GM18517 (cell line): ENCODE results near the gene HECTD4.
A peak's percentile ranks its signal among the peaks of the same experiment; 100 is the strongest.

Experiments used
- ATAC-seq: cut with Tn5 transposase; IDR thresholded peaks from one replicate; pipeline ENCODE4 v1.9.1; 2021; ENCODE audit warnings: mild to moderate bottlenecking, moderate library complexity; ENCODE audit not compliant: unreplicated experiment

The HECTD4 gene

DNA sequence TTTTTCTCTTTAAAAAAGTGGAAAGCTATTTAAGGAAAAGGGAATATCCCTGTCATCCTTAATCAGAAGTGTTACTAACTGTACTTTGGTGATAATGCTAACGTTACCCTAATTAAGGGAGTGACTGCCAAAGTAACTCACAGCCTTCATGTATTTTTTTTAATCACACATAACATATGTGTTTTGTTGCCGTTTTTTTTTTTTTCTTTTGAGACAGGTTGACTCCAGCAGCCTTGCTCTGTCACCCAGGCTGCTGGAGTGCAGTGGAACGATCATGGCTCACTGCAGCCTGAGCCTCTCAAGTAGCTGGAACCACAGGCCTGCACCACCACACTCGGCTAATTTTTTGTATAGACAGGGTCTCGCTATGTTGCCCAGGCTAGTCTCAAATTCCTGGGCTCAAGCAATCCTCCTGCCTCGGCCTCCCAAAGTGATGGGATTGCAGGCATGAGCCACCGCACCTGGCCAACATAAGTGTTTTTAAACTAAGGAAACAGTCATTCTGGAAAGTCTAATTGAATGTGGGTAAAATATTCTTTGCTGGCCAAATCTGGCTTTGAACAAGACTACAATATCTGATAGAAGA lies 56.5 kb downstream of the HECTD4 start:
- no peak for ATAC-seq

DNA sequence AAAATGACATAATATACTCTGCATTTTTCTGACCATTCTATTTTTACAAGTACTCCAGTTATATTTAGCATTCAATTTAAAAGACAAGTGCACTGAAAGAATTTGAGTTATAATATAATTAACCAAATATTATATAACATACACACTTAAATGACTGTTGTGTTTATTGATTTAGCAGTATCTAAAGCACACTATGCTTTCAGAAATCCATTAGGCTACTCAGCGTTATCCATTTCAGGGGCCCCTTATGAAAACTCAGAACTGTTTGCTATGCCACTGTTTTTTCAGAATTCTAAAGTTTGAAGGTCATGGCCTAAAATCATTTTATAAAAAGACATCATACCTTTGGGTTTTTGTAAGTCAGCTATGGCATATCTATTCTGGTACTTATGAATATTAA lies 57.1 kb downstream of the HECTD4 start:
- ATAC-seq, result no peak

DNA sequence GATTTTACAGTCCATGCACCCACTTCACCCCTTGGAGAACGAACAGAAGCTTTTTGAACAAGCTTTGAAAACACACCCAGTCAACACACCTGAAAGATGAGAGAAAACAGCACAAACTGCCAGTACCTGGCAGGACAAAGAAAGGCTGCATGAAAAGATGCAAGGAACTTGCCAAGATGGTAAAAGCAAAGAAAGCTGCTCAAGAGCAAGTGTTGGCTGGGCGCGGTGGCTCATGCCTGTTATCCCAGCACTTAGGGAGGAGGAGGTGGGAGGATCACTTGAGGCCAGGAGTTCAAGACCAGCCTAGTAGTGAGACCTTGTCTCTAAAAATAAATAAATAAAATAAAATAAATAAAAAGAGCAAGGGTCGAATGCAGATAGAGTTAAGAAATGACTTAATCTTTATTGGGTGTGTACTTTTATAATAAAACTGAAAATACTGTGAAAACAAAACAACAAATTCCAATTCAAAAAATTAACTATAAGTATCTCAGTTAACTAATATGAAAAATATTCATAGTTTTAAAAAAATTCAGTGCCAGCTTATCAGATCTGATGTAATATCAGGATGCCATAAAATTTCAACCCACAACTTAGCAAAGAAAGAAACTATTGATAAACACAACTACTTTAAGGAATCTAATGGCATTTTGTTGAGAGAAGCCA lies 59.2 kb downstream of the HECTD4 start:
- ATAC-seq, result no peak

DNA sequence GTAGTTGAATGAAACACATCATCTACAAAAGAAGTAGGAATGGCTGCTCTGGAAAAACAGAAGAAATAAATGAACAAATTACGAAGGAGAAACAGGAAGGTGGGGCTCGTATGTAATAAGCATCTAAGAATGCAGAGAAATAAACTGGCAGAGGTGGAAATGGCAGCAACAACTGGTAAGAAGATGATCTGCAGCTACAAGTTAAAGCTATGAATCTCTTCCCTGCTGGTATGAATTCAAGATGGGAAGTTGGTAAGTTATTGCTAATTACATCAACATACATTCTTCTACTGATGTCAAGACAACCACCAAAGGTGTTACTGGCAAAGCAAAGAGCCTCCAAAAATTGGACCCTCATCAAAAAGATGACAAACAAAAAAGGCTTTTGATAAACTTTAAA lies 59.8 kb downstream of the HECTD4 start:
- ATAC-seq, result no peak

DNA sequence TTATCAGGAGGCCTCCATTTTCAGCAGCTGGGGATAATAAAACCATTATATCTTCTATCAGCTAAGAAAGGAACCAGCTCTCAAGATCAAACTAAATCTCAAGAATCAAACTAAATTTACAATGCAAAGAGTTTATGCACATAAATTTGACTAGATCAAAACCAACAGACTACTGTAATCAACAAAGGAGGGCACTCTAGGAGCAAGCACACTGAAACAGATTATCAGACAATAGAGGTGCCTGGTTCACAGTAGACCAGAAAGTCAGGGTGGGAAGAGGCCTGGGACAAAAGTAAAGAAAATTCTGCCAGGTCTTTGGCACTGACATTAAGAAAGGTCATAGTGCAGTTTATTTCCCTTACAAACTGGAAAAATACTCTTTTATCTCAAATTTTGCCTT lies 61.0 kb downstream of the HECTD4 start:
- no peak for ATAC-seq

DNA sequence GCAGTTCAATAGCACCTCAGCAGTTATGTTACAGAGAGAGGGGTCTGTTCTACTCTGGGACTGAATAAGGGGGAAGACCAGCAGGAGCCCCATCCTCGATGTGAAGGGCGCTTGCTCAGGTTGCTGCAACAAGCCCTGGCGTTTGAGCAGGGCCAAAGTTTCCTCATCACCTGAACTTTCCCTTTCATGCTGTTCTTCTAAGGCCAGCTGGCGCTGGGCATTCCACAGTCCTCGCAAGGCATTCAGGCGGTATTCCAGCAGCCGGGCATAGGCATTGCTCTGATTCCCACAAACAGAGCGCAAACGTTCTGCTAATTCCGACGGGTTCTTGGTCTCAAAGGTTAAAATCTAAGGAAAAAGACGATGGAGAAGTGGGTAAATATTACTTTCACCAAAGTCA lies 62.8 kb downstream of the HECTD4 start:
- no peak for ATAC-seq

DNA sequence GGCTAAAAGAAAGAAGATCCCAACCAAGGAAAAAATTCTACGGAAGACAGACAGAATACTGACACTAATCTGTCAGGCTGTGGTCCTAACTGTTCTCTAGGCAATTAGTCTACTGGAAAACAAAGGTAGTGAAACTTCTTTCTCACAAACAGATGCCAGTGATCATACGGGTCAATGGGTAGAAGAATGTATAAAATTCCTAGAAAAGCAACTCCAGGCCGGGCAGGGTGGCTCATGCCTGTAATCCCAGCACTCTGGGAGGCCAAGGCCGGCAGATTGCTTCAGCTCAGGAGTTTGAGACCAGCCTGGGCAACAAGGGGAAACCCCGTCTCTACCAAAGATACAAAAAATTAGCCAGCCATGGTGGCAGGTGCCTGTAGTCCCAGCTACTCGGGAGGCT lies 64.8 kb downstream of the HECTD4 start:
- ATAC-seq, result no peak

DNA sequence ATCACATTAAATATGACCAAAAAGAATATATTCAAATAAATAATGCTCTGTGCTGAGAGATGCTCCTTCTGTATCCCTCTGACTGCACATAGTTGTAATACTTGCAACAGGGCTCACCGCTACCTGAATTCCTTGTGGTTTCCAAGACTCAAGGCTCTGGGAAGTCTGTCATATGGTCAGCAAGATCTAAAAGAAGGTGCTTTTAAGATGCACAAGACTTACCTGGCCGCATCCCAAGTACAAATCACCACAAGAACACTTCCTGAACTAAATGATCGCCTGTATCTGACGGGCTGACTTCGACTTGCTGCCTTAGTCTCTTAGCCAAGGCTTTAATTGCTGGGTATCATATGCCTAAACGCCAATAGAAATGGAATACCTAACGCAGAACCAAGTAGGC lies 67.2 kb downstream of the HECTD4 start:
- no peak for ATAC-seq

DNA sequence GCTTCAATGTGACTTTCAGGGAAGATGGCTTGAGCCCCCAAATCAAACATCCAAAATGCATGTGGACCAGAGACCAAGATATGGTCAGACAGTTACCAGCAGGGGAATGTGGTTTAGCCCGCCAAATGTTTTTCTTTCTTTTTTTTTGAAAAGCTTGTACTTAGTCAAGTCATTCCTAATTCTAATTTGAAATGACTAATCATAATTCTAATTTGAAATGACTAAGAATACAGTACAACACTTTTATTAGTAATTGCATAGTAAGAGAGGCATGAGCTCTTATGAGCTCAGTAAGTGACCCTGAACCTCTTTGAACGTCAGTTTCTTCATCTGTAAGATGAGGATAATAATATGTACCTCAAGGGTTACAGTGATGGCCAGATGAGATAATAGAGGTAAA lies 72.4 kb downstream of the HECTD4 start:
- ATAC-seq, result no peak

DNA sequence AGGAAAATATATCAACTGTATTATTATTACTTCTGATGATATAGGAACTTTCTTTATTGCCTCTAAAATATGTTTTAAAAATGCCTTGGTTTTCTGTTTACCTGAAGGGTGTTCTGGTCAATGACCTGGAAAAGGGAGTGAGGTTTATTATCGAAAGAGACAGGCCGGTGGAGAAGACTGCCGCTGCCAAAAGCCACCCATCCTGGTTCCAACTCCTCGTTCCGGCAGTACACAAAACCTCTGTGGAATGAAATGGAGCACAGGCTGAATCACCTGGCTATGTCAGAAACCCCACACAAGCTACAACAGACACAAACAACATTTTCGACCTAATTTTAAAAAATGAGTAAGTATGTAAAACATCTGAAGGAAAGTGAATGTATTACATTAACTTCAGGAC lies 73.6 kb downstream of the HECTD4 start:
- no peak for ATAC-seq

DNA sequence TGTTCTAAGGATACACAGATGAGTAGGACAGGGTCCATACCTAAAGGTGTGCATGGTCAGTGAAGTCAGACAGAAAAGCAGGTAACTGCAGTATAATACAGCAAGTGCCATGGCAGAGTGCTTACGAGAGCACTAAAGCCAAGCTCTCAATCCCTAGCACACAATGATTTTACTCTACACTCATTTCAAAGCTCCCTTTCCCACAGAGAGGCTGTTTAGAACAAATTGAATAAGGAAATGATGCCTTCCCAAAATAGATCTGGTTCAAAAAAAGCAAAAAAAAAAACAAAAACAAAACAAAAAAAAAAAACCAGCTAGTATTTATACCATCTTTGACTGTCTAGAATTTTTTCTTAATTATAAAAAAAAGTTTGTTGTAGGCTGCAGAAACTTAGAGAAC lies 74.1 kb downstream of the HECTD4 start:
- ATAC-seq, result no peak

DNA sequence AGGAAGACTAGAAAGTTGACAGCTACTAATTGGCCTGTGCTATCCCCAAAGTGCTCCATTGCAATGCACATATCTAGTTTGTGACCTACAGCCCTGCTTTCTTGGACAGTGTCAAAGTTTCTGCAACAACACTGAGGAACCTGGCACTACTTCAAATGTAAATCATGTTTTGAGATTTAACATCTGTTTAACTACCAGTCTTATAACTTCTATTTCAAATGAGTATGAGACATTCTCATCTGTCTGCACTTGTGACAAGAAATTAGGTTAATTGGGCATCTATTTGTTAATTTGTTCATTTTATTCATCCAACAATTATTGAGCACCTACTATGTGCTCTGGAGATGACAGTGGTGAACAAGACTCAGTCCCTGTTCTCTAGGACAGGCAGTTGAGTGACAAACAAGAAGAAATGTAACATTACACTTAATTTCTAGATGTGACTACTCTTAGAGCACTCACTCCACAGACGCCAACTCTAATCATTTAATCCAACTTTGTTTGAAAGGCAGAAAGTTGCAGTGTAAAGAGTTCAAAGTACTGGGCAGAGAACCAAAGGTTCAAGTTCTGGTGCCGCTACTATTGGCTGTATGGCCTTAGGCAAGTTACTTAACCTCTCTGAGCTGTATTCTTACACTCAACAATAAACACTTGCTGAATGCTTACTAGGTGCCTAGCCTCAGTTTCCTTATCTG lies 74.8 kb downstream of the HECTD4 start:
- no peak for ATAC-seq

DNA sequence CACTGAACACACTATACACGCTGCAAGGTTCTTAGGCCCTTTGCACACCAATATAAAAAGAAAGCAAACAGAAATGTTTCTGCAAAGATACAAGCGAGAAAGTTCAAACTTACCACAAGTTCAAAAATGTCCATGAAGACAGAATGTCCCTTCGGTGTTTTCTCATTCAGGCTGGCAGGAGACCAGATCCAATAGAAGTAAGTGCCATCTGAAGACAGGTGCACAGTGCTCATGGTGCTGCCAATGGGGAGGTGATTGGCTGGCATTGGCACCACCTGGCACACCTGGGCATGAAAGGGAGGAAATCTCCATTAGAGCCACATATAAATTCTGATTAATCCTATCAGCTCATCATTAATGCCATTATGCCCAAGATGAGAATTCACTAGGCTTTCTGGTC lies 76.3 kb downstream of the HECTD4 start:
- ATAC-seq, result no peak

DNA sequence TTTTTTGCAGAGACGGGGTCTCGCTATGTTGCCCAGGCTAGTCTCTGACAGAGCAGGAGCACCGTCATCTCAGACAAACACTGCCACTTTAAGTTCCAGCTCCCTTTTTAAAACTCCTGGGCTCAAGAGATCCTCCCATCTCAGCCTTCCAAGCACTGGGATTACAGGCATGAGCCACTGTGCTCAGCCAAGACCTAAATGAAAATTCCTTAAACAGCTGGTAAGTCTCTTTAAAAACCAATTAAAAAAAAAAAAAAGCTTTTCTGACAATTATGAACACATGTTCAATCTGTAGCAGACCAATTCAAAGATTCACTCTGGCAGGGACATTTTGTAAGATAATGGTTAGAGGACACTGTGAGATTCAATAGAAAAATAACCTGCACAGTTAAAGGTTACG lies 77.8 kb downstream of the HECTD4 start:
- no peak for ATAC-seq

DNA sequence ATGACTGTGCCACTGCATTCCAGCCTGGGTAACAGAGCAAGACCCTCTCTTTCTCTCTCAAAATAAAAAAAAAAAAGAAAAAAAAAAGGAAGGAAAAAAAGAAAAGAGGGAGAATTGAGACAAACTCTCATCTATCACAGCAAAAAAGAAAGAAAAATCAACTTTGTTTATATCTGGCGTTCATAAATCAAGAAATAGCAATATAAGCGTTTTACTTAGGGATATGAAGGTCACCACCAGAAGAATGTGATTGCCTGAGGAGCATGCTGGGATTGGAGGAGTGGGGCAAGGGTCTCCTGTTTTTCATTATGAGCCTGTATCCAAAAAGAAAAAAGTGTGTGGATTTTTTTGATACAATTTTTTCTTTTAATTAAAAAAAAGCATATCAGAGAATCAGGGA lies 78.4 kb downstream of the HECTD4 start:
- no peak for ATAC-seq

DNA sequence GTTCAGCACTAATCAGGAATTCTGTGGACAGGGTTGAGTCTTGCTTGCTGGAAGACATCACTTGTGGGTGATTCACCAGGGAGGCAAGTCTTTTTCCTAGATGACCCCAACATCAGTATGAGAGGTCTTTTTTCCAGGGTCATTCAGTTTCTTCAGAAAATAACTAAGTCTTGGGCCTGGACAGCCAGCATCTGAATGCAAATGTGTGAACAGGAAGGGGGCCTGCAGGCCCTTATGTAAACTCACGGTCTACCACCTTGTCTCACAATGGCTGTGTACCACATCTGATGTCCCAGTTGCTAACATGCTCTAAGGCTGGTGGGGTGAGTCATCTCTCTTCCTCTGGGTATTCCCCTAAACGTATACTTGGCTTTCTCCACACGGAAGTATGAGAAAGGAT lies 79.2 kb downstream of the HECTD4 start:
- peak; percentile 97 for ATAC-seq

DNA sequence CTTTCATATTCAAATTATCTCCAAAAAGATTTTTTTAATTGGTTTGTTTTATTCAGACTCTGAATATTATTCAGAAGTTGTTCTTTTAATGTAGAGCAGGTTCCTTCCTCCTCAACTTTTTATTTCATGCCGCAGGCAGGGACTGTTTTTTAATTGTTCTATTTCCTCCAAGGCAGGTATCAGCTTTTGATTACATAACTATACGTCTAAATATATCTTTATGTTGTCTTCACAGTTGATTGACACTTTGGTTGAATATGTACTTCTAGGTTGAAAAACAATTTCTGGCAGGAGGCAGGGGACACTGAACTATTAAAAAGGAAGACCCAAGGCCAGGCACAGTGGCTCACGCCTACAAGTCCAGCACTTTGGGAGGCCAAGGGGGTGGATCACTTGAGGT lies 82.5 kb downstream of the HECTD4 start:
- ATAC-seq, result no peak

DNA sequence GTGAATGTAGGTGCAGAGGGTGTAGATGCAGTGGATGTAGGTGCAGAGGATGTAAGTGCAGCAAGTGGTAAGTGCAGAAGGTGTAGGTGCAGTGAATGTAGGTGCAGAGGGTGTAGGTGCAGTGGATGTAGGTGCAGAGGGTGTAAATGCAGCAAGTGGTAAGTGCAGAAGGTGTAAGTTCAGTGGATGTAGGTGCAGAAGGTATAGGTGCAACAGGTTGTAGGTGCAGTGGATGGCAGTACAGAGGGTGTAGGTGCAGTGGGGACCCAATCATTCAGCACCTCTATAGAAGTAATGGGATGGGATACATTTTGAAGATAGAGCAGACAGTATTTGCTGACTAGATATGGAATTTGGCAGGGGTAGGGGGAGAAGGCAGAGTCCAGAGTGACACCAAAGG lies 85.0 kb downstream of the HECTD4 start:
- ATAC-seq, result no peak

DNA sequence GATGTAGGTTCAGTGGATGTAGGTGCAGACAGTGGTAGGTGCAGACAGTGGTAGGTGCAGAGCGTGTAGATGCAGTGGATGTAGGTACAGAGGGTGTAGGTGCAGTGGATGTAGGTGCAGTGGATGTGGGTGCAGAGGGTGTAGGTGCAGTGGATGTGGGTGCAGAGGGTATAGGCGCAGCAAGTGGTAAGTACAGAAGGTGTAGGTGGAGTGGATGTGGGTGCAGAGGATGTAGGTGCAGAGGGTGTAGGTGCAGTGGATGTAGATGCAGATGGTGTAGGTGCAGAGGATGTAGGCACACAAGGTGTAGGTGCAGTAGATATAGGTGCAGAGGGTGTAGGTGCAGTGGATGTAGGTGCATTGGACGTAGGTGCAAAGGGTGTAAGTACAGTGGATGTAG lies 86.0 kb downstream of the HECTD4 start:
- ATAC-seq, result no peak

DNA sequence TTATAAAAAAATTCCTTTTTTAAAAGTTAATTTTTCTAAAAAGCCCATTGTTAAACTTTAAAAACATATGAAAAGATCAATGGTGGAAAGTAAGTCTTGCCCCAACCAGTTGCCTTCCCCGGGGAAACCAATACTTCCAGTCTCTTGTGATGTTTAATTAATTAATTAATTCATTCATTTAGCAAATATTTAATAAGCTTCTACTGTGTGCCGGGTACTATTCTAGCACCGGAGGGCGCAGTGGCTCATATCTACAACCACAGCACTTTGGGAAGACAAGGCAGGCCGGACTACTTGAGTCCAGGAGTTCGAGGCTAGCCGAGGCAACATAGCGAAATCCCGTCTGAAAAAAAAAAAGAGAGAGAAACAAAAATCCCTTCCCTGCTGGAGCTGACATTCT lies 87.4 kb downstream of the HECTD4 start:
- ATAC-seq, result no peak

DNA sequence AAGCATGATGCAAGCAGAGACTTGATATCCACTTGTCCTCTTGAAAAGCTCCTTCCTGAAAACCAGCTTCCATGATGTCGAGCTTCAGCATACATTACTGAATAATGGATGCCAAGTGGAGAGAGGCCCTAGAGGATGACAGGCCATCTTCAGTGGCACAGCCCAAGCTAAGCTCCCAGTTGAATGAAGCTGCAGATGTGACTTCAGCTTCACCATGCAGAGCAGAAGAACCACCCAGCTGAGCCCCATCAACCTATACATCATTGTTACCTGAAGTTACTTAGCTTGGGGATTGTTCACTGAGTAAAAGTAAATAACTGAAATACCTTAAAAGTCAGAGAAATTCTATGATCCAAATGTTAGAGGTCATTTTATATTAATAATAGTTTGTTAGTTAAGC lies 93.6 kb downstream of the HECTD4 start:
- ATAC-seq, result no peak

DNA sequence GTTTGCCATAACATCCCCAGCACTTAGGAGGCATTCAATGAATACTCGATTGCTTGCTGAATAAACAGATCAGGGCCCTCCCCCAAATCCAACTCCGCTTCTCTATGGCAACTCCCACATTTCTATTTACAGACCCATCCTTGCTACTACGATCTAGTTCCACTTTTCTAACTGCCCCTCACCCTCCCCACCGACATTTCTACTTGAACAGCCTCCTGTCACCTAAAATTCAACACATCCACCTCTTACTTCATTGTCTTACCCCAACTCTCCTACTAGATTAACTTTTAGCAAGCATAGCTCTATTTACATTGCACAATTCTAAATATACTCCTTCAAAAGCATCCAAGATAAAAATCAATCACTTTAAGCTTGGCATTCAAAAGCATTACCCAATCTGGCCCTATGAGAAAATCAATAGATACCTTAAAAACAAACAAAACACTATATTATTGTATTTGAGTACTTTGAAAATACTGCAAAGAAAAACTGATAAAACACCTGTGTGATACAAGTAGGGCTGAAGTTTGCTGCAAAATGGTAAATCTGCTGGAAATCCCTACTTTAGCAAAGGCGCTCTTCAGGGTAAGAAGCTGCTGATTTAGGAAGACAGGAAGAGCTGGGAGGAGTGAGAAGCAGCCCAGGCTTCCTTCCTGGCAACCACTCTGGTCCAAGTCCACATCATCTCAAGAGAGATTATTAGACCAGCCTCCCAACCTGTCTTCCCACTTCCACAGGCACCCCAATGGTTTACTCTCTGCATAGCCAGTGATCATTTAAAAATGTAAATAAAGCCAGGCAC lies 96.4 kb downstream of the HECTD4 start:
- ATAC-seq, result no peak
